H9 (cell line): ENCODE data around the gene GPR89A. TPM values are rescaled to one million over a fixed set of nuclear protein-coding genes. Genes with fewer than 3 reads are reported as not detected.
"Not testable (repeated sequence)": the region's sequence is repeated elsewhere in the genome, so short reads cannot be mapped to it uniquely, and the experiment has no call there.

ENCODE experiments used
- DNase-seq: peaks from one replicate; pipeline ENCODE4 v3.0.0-alpha.2; 2017
- H2AFZ ChIP-seq: one replicate; pipeline ENCODE4 v1.6.1; 2013; ENCODE audit warnings: mild to moderate bottlenecking, low read length, control low read depth, moderate library complexity
- H2AK5ac ChIP-seq: 2 replicates; pipeline ENCODE4 v1.6.1; 2013; ENCODE audit warnings: low read length, control low read depth, mixed read lengths; ENCODE audit not compliant: insufficient read length
- H2BK120ac ChIP-seq: one replicate; pipeline ENCODE4 v1.6.1; 2013; ENCODE audit warnings: low read depth, mild to moderate bottlenecking, low read length, control low read depth, inconsistent platforms; ENCODE audit not compliant: poor library complexity, severe bottlenecking
- H2BK12ac ChIP-seq: 2 replicates; pipeline ENCODE4 v1.6.1; 2013; ENCODE audit warnings: low read length, control low read depth, mixed read lengths, low read depth; ENCODE audit not compliant: insufficient read length
- H2BK15ac ChIP-seq: 2 replicates; pipeline ENCODE4 v1.6.1; 2013; ENCODE audit warnings: low read depth, low read length, control low read depth
- H2BK20ac ChIP-seq: one replicate; pipeline ENCODE4 v1.6.1; 2013; ENCODE audit warnings: low read depth, mild to moderate bottlenecking, low read length, control low read depth, inconsistent platforms; ENCODE audit not compliant: poor library complexity, severe bottlenecking
- H2BK5ac ChIP-seq: 2 replicates; pipeline ENCODE4 v1.6.1; 2013; ENCODE audit warnings: low read length, control low read depth, mixed read lengths; ENCODE audit not compliant: insufficient read length
- H3K14ac ChIP-seq: 2 replicates; pipeline ENCODE4 v1.6.1; 2013; ENCODE audit warnings: low read length, control low read depth; ENCODE audit not compliant: insufficient read depth
- H3K18ac ChIP-seq: 2 replicates; pipeline ENCODE4 v1.6.1; 2013; ENCODE audit warnings: low read depth, mild to moderate bottlenecking, mixed read lengths, low read length, control low read depth; ENCODE audit not compliant: insufficient read length
- H3K23ac ChIP-seq: 2 replicates; pipeline ENCODE4 v1.6.1; 2013; ENCODE audit warnings: low read length, control low read depth, mixed read lengths, low read depth; ENCODE audit not compliant: insufficient read length
- H3K23me2 ChIP-seq: 2 replicates; pipeline ENCODE4 v1.6.1; 2013; ENCODE audit warnings: low read depth, mild to moderate bottlenecking, mixed read lengths, low read length, control low read depth; ENCODE audit not compliant: insufficient read length, poor library complexity, severe bottlenecking
- H3K27ac ChIP-seq: 2 replicates; pipeline ENCODE4 v1.5.1; 2013; ENCODE audit warnings: low read length, control low read depth, mixed read lengths, low read depth; ENCODE audit not compliant: insufficient read length
- H3K27me3 ChIP-seq: 2 replicates; pipeline ENCODE4 v1.6.1; 2013; ENCODE audit warnings: low read length, control low read depth, inconsistent platforms; ENCODE audit not compliant: insufficient read depth
- H3K4ac ChIP-seq: 2 replicates; pipeline ENCODE4 v1.6.1; 2013; ENCODE audit warnings: low read depth, mild to moderate bottlenecking, control low read depth, inconsistent platforms, low read length, moderate library complexity
- H3K4me1 ChIP-seq: 2 replicates; pipeline ENCODE4 v1.6.1; 2013; ENCODE audit warnings: low read length, control low read depth, inconsistent platforms; ENCODE audit not compliant: insufficient read depth
- H3K4me2 ChIP-seq: 2 replicates; pipeline ENCODE4 v1.6.1; 2013; ENCODE audit warnings: low read length, control low read depth, mixed read lengths; ENCODE audit not compliant: insufficient read length, insufficient read depth
- H3K56ac ChIP-seq: 2 replicates; pipeline ENCODE4 v1.6.1; 2013; ENCODE audit warnings: low read depth, mild to moderate bottlenecking, mixed read lengths, low read length, control low read depth; ENCODE audit not compliant: insufficient read length
- H3K79me1 ChIP-seq: 2 replicates; pipeline ENCODE4 v1.6.1; 2013; ENCODE audit warnings: low read depth, mild to moderate bottlenecking, moderate library complexity, low read length, control low read depth, inconsistent platforms; ENCODE audit not compliant: insufficient read depth, poor library complexity, severe bottlenecking
- H3K79me2 ChIP-seq: 2 replicates; pipeline ENCODE4 v1.6.1; 2013; ENCODE audit warnings: low read length, control low read depth, inconsistent platforms; ENCODE audit not compliant: insufficient read depth
- H3K9ac ChIP-seq: 2 replicates; pipeline ENCODE4 v1.6.1; 2013; ENCODE audit warnings: low read length, control low read depth, mixed read lengths; ENCODE audit not compliant: insufficient read length; ENCODE audit errors: extremely low read depth
- H3K9me3 ChIP-seq: one replicate; pipeline ENCODE4 v1.6.1; 2013; ENCODE audit warnings: low read depth, low read length, inconsistent platforms; ENCODE audit not compliant: control insufficient read depth
- H3T11ph ChIP-seq: one replicate; pipeline ENCODE4 v1.6.1; 2013; ENCODE audit warnings: mild to moderate bottlenecking, low read length, control low read depth, inconsistent platforms
- H4K20me1 ChIP-seq: one replicate; pipeline ENCODE4 v1.6.1; 2013; ENCODE audit not compliant: control insufficient read depth, insufficient read length, insufficient read depth
- H4K5ac ChIP-seq: 2 replicates; pipeline ENCODE4 v1.6.1; 2013; ENCODE audit warnings: low read depth, mild to moderate bottlenecking, mixed read lengths, low read length, control low read depth; ENCODE audit not compliant: insufficient read length
- H4K8ac ChIP-seq: replicated peaks from 2 replicates; pipeline ENCODE4 v1.6.1; 2013; ENCODE audit warnings: low read length, control low read depth, mixed read lengths, low read depth; ENCODE audit not compliant: insufficient read length
- H4K91ac ChIP-seq: 2 replicates; pipeline ENCODE4 v1.6.1; 2013; ENCODE audit warnings: low read depth, mild to moderate bottlenecking, moderate library complexity, mixed read lengths, low read length, control low read depth; ENCODE audit not compliant: insufficient read length
- H3K27ac Mint-ChIP-seq, 3 experiments: 2 replicates in 2 of 3; 3 replicates in 1 of 3; pipeline ENCODE4 v1.8.0; 2020 to 2021; ENCODE audit warnings: mixed read lengths in 3 of 3, mild to moderate bottlenecking in 1 of 3, moderate library complexity in 1 of 3
- H3K27me3 Mint-ChIP-seq: 2 replicates; pipeline ENCODE4 v1.8.0; 2021; ENCODE audit warnings: low read depth, mild to moderate bottlenecking, moderate library complexity, mixed read lengths
- H3K36me3 Mint-ChIP-seq, 3 experiments: 2 replicates in 2 of 3; 3 replicates in 1 of 3; pipeline ENCODE4 v1.8.0; 2020 to 2021; ENCODE audit warnings: low read depth in 3 of 3, mixed read lengths in 3 of 3; ENCODE audit not compliant: insufficient read depth in 1 of 3
- H3K4me1 Mint-ChIP-seq, 2 experiments: 2 replicates each; pipeline ENCODE4 v1.8.0; 2020; ENCODE audit warnings: mixed read lengths in 2 of 2
- H3K4me3 Mint-ChIP-seq, 2 experiments: 2 replicates in 1 of 2; 3 replicates in 1 of 2; pipeline ENCODE4 v1.8.0; 2020 to 2021; ENCODE audit warnings: mild to moderate bottlenecking in 2 of 2, mixed read lengths in 2 of 2, moderate library complexity in 1 of 2
- H3K9me3 Mint-ChIP-seq, 2 experiments: 2 replicates in 1 of 2; 3 replicates in 1 of 2; pipeline ENCODE4 v1.8.0; 2020; ENCODE audit warnings: mild to moderate bottlenecking in 2 of 2, mixed read lengths in 2 of 2, moderate library complexity in 1 of 2
- WGBS: extraction: QIAGEN DNeasy Blood & Tissue Kit; methylation state at CpG from one replicate; pipeline ENCODE4 v1.1.7; 2013; ENCODE audit warnings: missing lambda C conversion rate, low lambda C conversion rate, mixed read lengths; ENCODE audit not compliant: insufficient read length; ENCODE audit errors: extremely low coverage; 5-methylcytosine and 5-hydroxymethylcytosine counted together
- total RNA-seq: library from RNA; stranded (reverse); gene quantifications from 2 replicates; pipeline ENCODE4 v1.2.1, GENCODE V29; 2021
- TF ChIP-seq, protein P1 (sequence below): fragments of 200-600 bp; sonication (generic); conservative IDR thresholded peaks from 3 replicates; pipeline ENCODE4 v1.8.0; 2021; ENCODE audit warnings: antibody characterized with exemption, mild to moderate bottlenecking

Gene GPR89A
- total RNA-seq, 1 experiment from 2014 or later: 30.1 TPM

- H3K27ac ChIP-seq, H3K79me2 ChIP-seq, H3K36me3 Mint-ChIP-seq, DNase-seq, H2BK5ac ChIP-seq, H3K4me1 Mint-ChIP-seq, H2BK12ac ChIP-seq, H2BK120ac ChIP-seq, H3K14ac ChIP-seq, H3K79me1 ChIP-seq, H3K18ac ChIP-seq, H2AFZ ChIP-seq, H4K91ac ChIP-seq, H3K23ac ChIP-seq, H3K27me3 ChIP-seq, H2BK15ac ChIP-seq, H4K8ac ChIP-seq, H3K27ac Mint-ChIP-seq, H3K4ac ChIP-seq, H4K20me1 ChIP-seq, H2AK5ac ChIP-seq, H2BK20ac ChIP-seq, H3T11ph ChIP-seq, H3K56ac ChIP-seq, H3K4me3 Mint-ChIP-seq, H3K4me2 ChIP-seq, H3K4me1 ChIP-seq, H3K23me2 ChIP-seq, H3K9ac ChIP-seq, H3K9me3 ChIP-seq, H3K9me3 Mint-ChIP-seq, H4K5ac ChIP-seq: not testable (repeated sequence)
- TF ChIP-seq, protein P1, sequence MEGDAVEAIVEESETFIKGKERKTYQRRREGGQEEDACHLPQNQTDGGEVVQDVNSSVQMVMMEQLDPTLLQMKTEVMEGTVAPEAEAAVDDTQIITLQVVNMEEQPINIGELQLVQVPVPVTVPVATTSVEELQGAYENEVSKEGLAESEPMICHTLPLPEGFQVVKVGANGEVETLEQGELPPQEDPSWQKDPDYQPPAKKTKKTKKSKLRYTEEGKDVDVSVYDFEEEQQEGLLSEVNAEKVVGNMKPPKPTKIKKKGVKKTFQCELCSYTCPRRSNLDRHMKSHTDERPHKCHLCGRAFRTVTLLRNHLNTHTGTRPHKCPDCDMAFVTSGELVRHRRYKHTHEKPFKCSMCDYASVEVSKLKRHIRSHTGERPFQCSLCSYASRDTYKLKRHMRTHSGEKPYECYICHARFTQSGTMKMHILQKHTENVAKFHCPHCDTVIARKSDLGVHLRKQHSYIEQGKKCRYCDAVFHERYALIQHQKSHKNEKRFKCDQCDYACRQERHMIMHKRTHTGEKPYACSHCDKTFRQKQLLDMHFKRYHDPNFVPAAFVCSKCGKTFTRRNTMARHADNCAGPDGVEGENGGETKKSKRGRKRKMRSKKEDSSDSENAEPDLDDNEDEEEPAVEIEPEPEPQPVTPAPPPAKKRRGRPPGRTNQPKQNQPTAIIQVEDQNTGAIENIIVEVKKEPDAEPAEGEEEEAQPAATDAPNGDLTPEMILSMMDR: peak; percentile 58
- H3K27me3 Mint-ChIP-seq: peaks cover 13% of the 10 kb centered on the region
- no CpG with 5 or more reads among the region's 7 CpGs for WGBS
Observed at GRCh38 chr1:145590806-145591205, 17.0 kb upstream of the GPR89A start.

DNA sequence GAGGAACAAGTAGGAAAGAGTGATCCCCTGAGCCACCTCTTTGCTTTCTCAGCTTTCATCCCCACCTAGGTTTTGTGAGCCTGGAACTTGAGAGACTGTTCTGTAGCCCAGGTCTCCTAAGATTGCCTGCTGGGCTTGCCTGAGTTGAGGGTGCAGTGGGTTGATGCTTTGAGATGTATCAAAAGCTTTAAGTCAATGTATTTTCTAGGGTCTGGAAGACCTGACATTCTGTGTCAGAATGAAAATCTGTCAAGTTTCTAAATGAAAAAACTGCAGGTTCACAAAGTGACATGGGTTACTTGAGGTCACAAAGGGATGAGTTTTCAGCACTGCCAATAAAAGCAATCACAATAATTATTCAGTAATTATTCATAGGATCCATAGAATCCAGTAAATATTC lies 15.4 kb upstream of the GPR89A start:
- H3K27me3 Mint-ChIP-seq: peaks cover 13% of the 10 kb centered on the region
- not testable (repeated sequence) for H4K8ac ChIP-seq, DNase-seq

More for the DNA sequence above, 15.4 kb upstream of the GPR89A start:
- not testable (repeated sequence) for H3K9ac ChIP-seq, H3K4me3 Mint-ChIP-seq, H3K36me3 Mint-ChIP-seq, H3K4ac ChIP-seq, H3K4me1 Mint-ChIP-seq, H4K20me1 ChIP-seq, H3K23me2 ChIP-seq, H2BK20ac ChIP-seq, H2AFZ ChIP-seq, H3K9me3 ChIP-seq, H3K18ac ChIP-seq, H4K91ac ChIP-seq, H3K4me1 ChIP-seq, H3K27me3 ChIP-seq, H3K27ac Mint-ChIP-seq, H2AK5ac ChIP-seq, H3K79me2 ChIP-seq, H3K27ac ChIP-seq, H2BK12ac ChIP-seq, H2BK120ac ChIP-seq, H2BK5ac ChIP-seq, H3K9me3 Mint-ChIP-seq, H3T11ph ChIP-seq, H3K4me2 ChIP-seq, H3K56ac ChIP-seq, H3K14ac ChIP-seq, H4K5ac ChIP-seq, H3K79me1 ChIP-seq, H2BK15ac ChIP-seq, H3K23ac ChIP-seq
